Middle frontal gyrus (tissue), 1 donor: ENCODE measurements around the gene AUH.

Experiments
- DNase-seq: peaks from one replicate; pipeline ENCODE4 v3.0.0-alpha.2; 2015; ENCODE audit warnings: low spot score; ENCODE audit errors: extremely low spot score

Gene AUH

GRCh38 chr9:91297306-91297705 is 64.4 kb downstream of the AUH start:
- DNase-seq = no peak

- no peak for DNase-seq
Measured at GRCh38 chr9:91296354-91296753, 65.4 kb downstream of the AUH start.

- DNase-seq = no peak
Measured at GRCh38 chr9:91295357-91295756, 66.4 kb downstream of the AUH start.

DNA sequence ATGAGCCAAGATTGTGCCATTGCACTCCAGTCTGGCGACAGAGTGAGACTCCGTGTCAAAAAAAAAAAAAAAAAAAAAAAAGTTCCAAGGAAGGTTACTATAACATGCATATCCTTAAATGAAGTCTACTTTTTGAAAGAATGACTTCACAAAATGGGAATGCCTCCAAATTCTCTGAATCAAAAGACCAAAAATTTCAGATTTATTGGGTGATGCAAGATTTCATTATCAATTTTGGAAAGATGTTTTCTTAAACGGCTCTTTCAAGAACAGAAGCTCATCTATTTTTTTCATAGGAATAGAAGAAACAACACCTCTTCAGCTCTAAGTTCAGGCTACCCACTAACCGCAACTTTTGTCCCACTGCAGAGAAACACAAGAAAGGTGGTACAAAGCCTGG is 69.9 kb downstream of the AUH start:
- no peak for DNase-seq

DNA sequence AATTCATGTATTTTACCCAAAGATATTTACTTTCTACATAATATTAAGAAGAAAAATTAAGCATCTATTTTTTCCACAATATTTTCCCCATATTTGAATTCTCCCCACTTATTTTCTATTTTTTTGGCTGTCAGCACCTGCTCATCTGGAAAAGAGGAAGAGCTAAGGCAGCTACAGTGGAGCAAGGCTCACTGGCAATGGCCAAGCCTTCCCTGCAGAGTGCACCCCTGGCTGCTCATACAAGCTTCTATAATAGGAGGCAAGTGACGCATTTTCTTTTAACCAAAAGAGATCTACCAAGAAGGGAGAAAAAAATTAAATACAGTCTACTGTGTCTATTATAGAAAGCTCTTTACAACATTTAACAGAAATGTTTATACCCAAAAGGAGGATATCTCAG is 72.5 kb downstream of the AUH start:
- no peak for DNase-seq

DNA sequence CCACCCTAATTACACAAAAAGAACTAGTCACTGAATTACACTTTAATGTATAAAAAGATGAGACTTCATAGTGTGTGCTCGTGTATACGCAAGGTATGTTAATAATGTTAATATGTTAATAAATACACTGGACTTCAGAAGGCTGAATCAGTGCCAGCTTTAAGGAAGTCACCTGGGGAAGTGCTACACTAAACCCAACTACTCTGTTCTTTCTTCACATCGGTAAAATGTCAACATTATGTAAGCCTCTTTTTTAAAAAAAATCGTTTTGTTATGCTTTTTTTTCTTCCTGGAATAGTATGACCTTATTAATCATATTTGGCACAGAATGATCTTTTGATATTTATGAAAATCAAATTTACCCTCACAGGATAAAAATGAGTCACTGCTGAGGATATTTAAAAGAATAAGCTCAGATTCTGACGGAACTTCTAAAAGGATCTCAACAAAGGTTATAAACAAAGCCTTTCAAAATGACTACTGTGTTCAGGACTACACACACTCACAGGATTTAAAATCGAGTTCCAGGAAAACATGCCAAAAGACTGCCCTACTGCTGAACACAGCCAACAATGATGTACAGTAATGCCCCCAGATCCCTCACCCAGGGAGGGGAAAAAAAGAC is 75.9 kb downstream of the AUH start:
- no peak for DNase-seq

DNA sequence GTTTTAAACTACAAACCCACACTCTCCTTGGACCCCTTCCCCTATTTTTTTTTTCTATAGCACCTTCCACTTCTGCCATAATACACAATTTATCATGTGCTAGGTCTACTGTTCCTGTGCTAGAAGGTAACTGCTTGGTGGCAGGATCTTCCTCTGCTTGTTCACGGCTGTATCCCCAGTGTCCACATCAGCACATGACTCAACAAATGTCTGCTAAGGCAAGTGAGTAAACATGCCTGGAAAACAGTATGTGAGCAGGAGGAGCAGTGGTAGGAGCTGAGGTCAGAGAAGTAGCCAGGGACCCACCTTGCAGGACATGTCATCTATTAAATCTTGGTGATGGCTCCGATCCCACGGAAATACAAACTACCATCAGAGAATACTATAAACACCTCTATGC is 79.4 kb downstream of the AUH start:
- DNase-seq = no peak

DNA sequence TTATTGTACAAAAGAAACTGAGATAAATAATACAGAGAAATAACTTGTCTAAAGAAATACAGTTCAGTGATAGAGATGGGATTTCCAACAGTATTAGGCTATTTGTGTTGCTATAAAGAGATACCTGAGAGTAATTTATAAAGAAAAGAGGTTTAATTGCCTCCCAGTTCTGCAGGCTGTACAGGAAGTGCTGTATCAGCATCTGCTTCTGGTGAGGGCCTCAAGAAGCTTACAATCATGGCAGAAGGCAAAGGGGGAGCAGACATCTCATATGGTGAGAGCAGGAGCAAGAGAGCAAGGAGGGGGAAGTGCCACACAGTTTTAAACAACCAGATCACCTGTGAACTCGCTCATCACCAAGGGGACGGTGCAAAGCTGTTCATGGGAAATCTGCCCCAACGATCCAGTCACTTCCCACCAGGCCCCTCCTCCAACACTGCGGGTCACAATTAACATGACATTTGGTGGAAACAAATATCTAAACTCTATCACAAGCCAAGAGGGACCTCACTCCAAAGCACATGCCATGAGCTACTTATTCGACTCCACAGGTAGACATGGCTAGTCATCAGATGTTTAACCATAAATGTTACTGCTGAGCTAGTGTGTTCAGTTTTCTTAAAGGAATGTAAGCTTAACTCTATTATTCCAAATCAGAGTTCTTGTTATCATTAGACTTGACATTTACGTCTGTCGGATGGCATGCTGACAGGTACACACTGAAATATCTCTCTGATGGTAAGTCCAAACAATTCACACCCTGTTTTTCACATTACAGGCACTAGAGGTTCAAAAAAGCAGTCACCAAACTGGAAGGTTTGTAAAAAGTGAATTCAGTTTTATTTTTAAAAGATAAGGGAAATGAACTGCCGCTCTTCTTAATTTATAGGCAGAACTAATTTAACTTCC is 82.2 kb downstream of the AUH start:
- no peak for DNase-seq

GRCh38 chr9:91276513-91276912 is 85.2 kb downstream of the AUH start:
- no peak for DNase-seq

DNA sequence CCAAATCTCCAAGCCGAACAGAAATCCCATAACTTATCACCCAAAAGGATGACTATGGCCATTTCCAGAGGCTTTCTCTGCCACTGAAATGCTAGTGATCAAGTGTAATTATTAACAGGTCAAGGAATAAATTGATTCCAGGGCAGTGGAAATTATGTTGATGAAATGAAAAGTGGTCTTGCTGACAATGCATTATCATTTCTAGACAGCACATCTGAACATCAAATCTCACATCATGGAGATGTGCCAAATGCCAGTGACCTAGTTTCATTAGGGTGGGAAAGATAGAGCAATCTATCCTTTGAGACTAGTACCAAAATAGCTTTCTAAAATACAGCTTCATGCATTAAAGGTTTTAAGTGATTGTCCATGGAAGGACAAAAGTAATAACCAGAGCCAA is 86.1 kb downstream of the AUH start:
- no peak for DNase-seq

DNA sequence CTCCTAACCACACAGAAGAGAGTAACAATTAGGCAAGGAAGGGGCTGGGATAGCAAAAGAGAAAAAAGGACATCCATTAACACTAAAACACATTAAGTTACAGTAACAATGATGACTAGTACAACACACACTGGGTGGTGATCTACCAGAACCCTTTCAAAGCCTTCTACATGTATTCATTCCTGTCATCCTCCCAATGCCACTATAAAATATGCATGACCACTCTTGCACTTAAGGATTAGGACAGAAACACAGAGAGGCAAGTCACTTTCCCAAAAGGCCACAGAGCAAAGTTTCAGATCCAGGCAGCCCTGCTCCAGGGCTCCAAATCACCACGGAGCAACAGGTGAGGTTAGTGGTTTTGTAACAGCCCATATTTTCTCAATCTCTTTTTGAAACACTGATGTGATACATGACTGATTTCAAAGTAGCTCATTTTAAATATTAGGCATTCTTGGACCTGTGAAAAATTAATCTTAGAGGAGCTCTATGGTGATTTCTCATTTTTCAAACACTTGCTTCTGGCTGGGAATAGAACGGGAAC is 86.7 kb downstream of the AUH start:
- no peak for DNase-seq

DNA sequence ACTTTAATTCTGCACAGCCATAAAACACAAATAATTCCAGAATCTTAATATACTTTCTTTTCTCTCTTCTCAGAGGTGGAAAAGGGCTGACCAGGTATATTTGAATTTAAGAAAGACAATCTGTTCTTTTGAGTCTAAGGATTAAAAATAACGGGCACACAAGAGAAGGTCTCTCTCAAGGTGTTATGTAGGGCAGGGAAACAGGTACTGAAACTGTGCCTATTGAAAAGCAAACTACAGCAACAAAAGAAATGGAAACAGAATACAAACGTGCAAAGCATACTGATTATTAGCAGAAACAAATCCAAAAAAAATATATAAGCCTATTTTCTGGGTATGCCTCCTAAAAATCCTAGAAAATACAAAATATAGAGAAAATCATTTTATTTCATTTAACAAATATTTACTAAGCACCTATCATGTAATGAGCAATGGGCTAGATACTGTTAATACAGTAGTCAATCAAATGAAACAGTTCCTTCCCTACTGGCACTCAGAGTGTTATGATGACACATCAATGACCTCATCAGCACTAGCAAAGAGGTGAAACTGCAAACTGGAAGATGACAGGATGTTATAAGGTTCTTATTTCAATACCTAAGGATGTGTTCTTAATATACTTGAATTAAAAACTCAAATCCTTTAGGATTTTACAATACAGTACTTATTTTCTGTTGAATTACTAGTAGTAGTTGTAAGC is 87.7 kb downstream of the AUH start:
- no peak for DNase-seq

GRCh38 chr9:91271156-91271555 is 90.6 kb downstream of the AUH start:
- no peak for DNase-seq

- no peak for DNase-seq
Measured at GRCh38 chr9:91269907-91270491, 91.7 kb downstream of the AUH start.

- no peak for DNase-seq
Measured at GRCh38 chr9:91266448-91266847, 95.3 kb downstream of the AUH start.

DNA sequence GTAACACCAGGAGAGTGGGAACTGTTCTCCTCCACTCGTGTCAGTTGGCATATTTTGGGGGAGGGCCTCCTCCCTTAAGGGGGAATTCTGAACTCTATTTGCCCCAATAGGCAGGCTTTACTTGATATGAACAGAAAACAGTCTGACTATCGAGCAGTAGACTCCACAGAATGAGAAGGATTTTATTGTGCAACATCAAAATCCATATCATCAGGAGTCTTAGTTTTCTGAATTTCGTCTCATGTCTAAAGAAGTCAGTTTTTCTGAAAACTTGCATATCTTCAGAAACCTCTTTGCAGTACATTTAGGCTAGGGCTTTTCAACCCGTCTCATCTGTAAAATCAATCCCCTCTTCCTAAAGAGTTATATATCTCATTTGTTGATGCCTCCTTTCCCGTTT is 96.2 kb downstream of the AUH start:
- no peak for DNase-seq

GRCh38 chr9:91261417-91261816 is 100.3 kb downstream of the AUH start:
- DNase-seq = no peak

GRCh38 chr9:91259162-91259561 is 102.6 kb downstream of the AUH start:
- no peak for DNase-seq

DNA sequence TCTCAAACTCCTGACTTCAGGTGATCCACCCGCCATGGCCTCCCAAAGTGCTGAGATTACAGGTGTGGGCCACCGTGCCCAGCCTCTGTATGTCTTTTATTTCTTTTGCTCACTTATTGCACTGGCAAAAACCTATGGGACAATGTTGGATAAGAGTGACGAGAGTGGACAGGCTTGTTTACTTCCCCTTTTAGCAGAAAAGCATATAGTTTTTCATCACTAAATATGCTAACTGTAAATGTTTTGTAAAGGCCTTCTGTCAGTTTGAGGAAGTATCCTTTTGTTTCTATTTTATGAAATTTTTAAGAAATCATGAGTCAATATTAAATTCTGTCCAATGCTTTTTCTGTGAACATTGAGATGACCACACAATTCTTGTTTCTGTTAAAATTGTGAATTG is 103.3 kb downstream of the AUH start:
- DNase-seq = no peak

- no peak for DNase-seq
Measured at GRCh38 chr9:91256235-91256634, 105.5 kb downstream of the AUH start.

DNA sequence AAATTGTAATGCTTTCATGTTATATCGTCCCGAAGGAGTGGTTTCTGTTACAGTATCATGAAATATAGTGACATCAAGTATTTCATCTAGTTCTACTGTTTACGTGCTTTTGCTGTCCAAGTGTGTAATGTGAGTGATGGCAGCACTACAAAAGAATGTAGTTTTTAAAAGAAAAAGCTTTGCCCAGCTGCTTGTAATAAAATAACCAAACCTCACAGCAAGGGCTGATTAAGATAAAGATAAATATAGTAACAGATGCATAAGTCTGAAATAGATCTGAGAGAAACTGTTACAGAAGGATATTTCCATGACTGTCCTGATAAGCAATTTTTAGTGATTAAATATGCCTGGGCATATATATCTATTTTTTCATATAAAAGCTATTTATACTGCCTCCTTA is 106.4 kb downstream of the AUH start:
- no peak for DNase-seq

DNA sequence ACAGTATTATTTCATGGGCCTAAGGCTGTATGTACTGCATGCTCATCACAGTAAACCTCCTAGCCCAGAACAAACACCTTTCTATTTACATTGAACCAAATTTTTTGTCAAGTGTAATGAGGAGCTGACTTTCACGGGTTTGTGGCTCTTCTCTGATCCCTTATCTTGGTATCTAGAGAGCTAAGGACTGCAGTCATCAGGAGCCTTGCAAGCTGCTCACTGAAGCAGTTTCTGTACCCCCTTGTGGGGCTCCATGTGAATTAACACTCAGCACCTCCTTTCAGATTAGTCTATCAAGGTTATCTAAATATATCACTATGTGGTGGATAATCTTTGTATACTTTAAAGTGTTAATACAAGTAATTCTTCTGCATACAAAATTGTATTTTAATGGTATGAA is 108.2 kb downstream of the AUH start:
- no peak for DNase-seq
